Caco-2 (cell line): ENCODE results near the gene CMTM7. TPM values are rescaled to one million over a fixed set of nuclear protein-coding genes. Genes with fewer than 3 reads are reported as not detected.
"Not testable (repeated sequence)": the region's sequence is repeated elsewhere in the genome, so short reads cannot be mapped to it uniquely, and the experiment has no call there.

Experiments used
- BruUV-seq: library from RNA; stranded (reverse); fragments of 400-500 nt; replicated peaks from 2 replicates; lab custom pipeline; 2021; lab: Mats Ljungman, UMichigan
- CTCF ChIA-PET: fragments of 300-600 bp; sonication (Branson Sonifier 250); formaldehyde crosslinking; loops from one replicate; lab custom pipeline; 2022; ENCODE audit warnings: antibody characterized with exemption; lab: Charles Lee
- POLR2A ChIA-PET: fragments of 300-600 bp; sonication (Branson Sonifier 250); formaldehyde crosslinking; loops from one replicate; lab custom pipeline; 2022; ENCODE audit warnings: antibody characterized with exemption; lab: Charles Lee
- DNase-seq, 2 experiments: peaks; one replicate each; pipeline versions ENCODE4 v3.0.0 to v3.0.0-alpha.2; 2020 to 2022
- H3K27me3 ChIP-seq: replicated peaks from 2 replicates; pipeline ENCODE4 v1.6.0; 2011; ENCODE audit warnings: low read length; ENCODE audit not compliant: control insufficient read depth, insufficient read depth
- H3K36me3 ChIP-seq: 2 replicates; pipeline ENCODE4 v1.5.1; 2011; ENCODE audit warnings: low read length; ENCODE audit not compliant: control insufficient read depth, insufficient read depth
- H3K4me1 ChIP-seq: fragments of 250-450 bp; sonication (Bioruptor Pico); 2 replicates; pipeline ENCODE4 v1.5.1; 2020; ENCODE audit warnings: mild to moderate bottlenecking
- H3K4me3 ChIP-seq: 2 replicates; pipeline ENCODE4 v1.5.1; 2011; ENCODE audit warnings: low read depth, mild to moderate bottlenecking, control low read depth, low read length
- H3K9me3 ChIP-seq: fragments of 250-450 bp; sonication (Bioruptor Pico); 2 replicates; pipeline ENCODE4 v1.5.1; 2020; ENCODE audit warnings: mild to moderate bottlenecking, moderate library complexity
- H3K27ac Mint-ChIP-seq: one replicate; pipeline ENCODE4 v1.8.0; 2022; ENCODE audit warnings: mixed read lengths; ENCODE audit not compliant: unreplicated experiment
- H3K27me3 Mint-ChIP-seq: one replicate; pipeline ENCODE4 v1.8.0; 2022; ENCODE audit warnings: mixed read lengths; ENCODE audit not compliant: insufficient read depth, unreplicated experiment
- H3K36me3 Mint-ChIP-seq: one replicate; pipeline ENCODE4 v1.8.0; 2022; ENCODE audit warnings: mild to moderate bottlenecking, mixed read lengths; ENCODE audit not compliant: insufficient read depth, unreplicated experiment
- H3K4me1 Mint-ChIP-seq: one replicate; pipeline ENCODE4 v1.8.0; 2022; ENCODE audit warnings: low read depth, mixed read lengths; ENCODE audit not compliant: unreplicated experiment
- H3K4me3 Mint-ChIP-seq: one replicate; pipeline ENCODE4 v1.8.0; 2022; ENCODE audit warnings: mild to moderate bottlenecking, moderate library complexity, mixed read lengths; ENCODE audit not compliant: unreplicated experiment
- H3K9me3 Mint-ChIP-seq: one replicate; pipeline ENCODE4 v1.8.0; 2022; ENCODE audit warnings: mixed read lengths; ENCODE audit not compliant: unreplicated experiment
- intact Hi-C: fragments of 100-400 bp; cut with micrococcal nuclease; formaldehyde crosslinking; loops from one replicate; pipeline ENCODE4 v1.10.0; 2022; ENCODE audit not compliant: unreplicated experiment
- total RNA-seq: library from RNA; stranded (reverse); gene quantifications from 2 replicates; pipeline ENCODE4 v1.2.3, GENCODE V29; 2022
- TF ChIP-seq, protein P1 (sequence below), 2 experiments: fragments of 200-600 bp in 1 of 2; IDR thresholded peaks; 1 replicate in 1 of 2; 2 replicates in 1 of 2; pipeline versions ENCODE4 v1.5.1 to v1.8.0; 2011 to 2022; ENCODE audit warnings: antibody characterized with exemption in 1 of 2, control low read depth in 1 of 2, inconsistent platforms in 1 of 2, low read depth in 1 of 2, low read length in 1 of 2, mild to moderate bottlenecking in 1 of 2, moderate library complexity in 1 of 2; ENCODE audit not compliant: insufficient read depth in 1 of 2, severe bottlenecking in 1 of 2, unreplicated experiment in 1 of 2

The CMTM7 gene
- total RNA-seq, 1 experiment from 2014 or later = 27.0 TPM

- Histone ChIP-seq H3K4me1 (no peaks in the 10 kb centered on the region), H3K4me3 (no peak overlapping the region), H3K36me3 (no peaks in the 10 kb centered on the region; the same call in 1 of the 2 replicates), H3K9me3 (no peaks in the 10 kb centered on the region), H3K27me3 (no peaks in the 10 kb centered on the region)
- TF ChIP-seq, protein P1, sequence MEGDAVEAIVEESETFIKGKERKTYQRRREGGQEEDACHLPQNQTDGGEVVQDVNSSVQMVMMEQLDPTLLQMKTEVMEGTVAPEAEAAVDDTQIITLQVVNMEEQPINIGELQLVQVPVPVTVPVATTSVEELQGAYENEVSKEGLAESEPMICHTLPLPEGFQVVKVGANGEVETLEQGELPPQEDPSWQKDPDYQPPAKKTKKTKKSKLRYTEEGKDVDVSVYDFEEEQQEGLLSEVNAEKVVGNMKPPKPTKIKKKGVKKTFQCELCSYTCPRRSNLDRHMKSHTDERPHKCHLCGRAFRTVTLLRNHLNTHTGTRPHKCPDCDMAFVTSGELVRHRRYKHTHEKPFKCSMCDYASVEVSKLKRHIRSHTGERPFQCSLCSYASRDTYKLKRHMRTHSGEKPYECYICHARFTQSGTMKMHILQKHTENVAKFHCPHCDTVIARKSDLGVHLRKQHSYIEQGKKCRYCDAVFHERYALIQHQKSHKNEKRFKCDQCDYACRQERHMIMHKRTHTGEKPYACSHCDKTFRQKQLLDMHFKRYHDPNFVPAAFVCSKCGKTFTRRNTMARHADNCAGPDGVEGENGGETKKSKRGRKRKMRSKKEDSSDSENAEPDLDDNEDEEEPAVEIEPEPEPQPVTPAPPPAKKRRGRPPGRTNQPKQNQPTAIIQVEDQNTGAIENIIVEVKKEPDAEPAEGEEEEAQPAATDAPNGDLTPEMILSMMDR (IDR thresholded peaks at IDR 0.05; ENCODE audit: insufficient read depth in 1 of 2, low read depth in 1 of 2, low read length in 1 of 2, severe bottlenecking in 1 of 2, unreplicated experiment in 1 of 2) = no peak
- BruUV-seq = no TSS peak
- no peak overlapping the region for H3K27ac Mint-ChIP-seq
- no peaks in the 10 kb centered on the region for H3K9me3 Mint-ChIP-seq
- DNase-seq = no peak
- ChIA-PET POLR2A (no interaction called here), CTCF (no interaction called here)
- intact Hi-C loops = no loop called here
- peaks cover 8% of the 10 kb centered on the region for H3K36me3 Mint-ChIP-seq
- H3K27me3 Mint-ChIP-seq = no peaks in the 10 kb centered on the region
- no peaks in the 10 kb centered on the region for H3K4me1 Mint-ChIP-seq
- H3K4me3 Mint-ChIP-seq = no peak overlapping the region
Measured at GRCh38 chr3:32437896-32438295, 46.2 kb downstream of the CMTM7 start.

- TF ChIP-seq, protein P1 (IDR thresholded peaks at IDR 0.05; ENCODE audit: insufficient read depth in 1 of 2, low read depth in 1 of 2, low read length in 1 of 2, severe bottlenecking in 1 of 2, unreplicated experiment in 1 of 2) = no peak
- Mint-ChIP-seq H3K4me1 (no peaks in the 10 kb centered on the region), H3K27ac (no peak overlapping the region), H3K9me3 (no peaks in the 10 kb centered on the region), H3K4me3 (no peak overlapping the region), H3K36me3 (peaks cover 10% of the 10 kb centered on the region), H3K27me3 (no peaks in the 10 kb centered on the region)
- DNase-seq = no peak
- H3K36me3 ChIP-seq = no peaks in the 10 kb centered on the region; the same call in 1 of the 2 replicates
- H3K4me1 ChIP-seq = no peaks in the 10 kb centered on the region
- H3K9me3 ChIP-seq = no peaks in the 10 kb centered on the region
- CTCF ChIA-PET = no interaction called here
- intact Hi-C loops = no loop called here
- no TSS peak for BruUV-seq
- POLR2A ChIA-PET = no interaction called here
- H3K4me3 ChIP-seq = no peak overlapping the region
- no peaks in the 10 kb centered on the region for H3K27me3 ChIP-seq
Measured at GRCh38 chr3:32438596-32439344, 47.1 kb downstream of the CMTM7 start.

DNA sequence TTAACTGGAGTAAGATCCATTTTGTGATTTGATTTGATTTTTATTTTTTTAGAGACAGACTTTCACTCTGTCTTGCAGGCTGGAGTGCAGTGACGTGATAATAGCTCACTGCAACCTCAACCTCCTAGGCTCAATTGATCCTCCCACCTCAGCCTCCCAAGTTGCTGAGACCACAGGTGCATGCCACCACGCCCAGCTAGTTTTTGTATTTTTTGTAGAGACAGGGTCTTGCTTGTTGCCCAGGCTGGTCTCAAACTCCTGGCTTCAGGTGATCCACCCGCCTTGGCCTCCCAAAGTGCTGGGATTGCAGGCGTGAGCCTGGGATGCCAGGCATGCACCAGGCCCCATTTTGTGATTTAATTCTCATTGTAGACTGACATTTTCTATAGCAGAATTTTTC is 47.8 kb downstream of the CMTM7 start:
- H3K4me3 Mint-ChIP-seq, intact Hi-C loops, H3K4me3 ChIP-seq, H3K27me3 Mint-ChIP-seq, POLR2A ChIA-PET, H3K4me1 ChIP-seq, BruUV-seq, H3K27ac Mint-ChIP-seq, DNase-seq, H3K27me3 ChIP-seq, H3K9me3 ChIP-seq, H3K36me3 ChIP-seq, H3K4me1 Mint-ChIP-seq, H3K9me3 Mint-ChIP-seq: not testable (repeated sequence)
- CTCF ChIA-PET = interaction anchor here (0.7 kb wide), 1 partner anchor 64 kb away, joined by 4 read pairs; no protein-coding TSS in a partner anchor
- peaks cover 10% of the 10 kb centered on the region for H3K36me3 Mint-ChIP-seq
